ENCODE results near the gene DPP7.
A peak's percentile ranks its signal among the peaks of the same experiment; 100 is the strongest.
"Not testable (repeated sequence)": the region's sequence is repeated elsewhere in the genome, so short reads cannot be mapped to it uniquely, and the experiment has no call there.

DPP7 gene

DNA sequence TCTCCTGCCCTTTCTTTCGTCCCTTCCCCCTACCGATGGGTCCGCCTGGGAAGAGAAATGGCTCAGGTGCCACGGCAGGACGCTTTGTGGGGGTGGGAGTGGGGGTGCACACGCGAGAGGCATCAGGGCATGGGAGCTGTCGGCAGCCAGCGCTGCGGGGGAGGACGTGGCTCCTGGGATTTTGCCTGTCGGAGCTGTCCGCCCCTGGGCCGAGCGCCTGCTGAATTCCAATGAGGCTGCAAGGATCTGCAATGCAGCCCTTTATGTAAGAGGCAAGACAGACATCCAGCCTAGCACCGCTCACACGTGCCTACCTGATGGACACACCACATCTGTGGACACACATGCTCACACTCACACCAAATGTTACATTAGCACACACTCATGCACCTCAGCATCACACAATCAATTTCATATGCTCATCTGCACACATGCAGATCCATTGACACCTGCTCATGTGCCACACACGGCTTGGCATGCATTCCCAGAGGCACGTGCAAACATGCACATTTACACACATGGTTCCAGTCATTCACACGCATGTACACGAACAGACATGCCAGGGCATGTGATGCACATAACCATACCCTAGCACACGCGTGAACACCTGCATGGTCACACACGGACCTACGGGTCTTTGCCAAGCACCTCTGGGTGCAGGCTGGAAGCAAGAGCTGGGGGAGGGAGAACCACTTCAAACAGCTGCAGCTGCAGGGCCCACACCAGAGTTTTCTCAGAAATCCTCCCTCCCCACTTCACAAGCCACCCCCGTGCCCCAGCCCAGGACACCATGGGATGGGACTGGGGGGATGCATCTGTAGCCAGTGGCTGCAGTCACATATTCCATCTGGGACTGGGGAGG is 25.8 kb upstream of the DPP7 start:
- Mint-ChIP-seq H3K27ac (peak overlapping the region; percentile 34), H3K27me3 (peaks cover 26% of the 10 kb centered on the region), H3K4me1 (ENCODE audit: low read depth) (peaks cover 2% of the 10 kb centered on the region), H3K36me3 (peaks cover 2% of the 10 kb centered on the region), H3K9me3 (ENCODE audit: low read depth) (no peaks in the 10 kb centered on the region), H3K4me3 (peak overlapping the region; percentile 4)

DNA sequence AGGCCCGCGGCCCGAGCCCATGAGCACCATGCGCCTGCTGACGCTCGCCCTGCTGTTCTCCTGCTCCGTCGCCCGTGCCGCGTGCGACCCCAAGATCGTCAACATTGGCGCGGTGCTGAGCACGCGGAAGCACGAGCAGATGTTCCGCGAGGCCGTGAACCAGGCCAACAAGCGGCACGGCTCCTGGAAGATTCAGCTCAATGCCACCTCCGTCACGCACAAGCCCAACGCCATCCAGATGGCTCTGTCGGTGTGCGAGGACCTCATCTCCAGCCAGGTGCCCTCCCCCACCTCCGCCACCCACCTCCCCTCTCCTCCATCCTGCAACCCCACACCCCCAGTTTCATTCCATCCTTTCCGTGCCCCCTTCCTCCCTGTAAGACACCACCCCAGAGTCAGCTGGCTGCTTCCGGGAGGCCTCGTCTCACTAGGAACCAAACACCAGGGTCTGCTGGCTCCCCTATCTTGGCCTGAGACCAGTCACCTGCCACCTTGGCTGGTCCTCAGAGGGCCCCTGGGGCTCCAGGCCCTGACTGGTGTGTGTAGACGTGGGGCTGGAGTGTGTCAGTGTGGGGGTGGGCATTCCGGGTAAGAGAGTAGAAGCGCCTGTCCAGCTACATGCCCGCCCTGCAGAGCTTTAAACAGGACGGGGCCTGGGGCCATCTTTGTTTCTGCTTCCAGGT is 25.1 kb upstream of the DPP7 start:
- H3K4me1 Mint-ChIP-seq (ENCODE audit: low read depth), result peaks cover 2% of the 10 kb centered on the region

DNA sequence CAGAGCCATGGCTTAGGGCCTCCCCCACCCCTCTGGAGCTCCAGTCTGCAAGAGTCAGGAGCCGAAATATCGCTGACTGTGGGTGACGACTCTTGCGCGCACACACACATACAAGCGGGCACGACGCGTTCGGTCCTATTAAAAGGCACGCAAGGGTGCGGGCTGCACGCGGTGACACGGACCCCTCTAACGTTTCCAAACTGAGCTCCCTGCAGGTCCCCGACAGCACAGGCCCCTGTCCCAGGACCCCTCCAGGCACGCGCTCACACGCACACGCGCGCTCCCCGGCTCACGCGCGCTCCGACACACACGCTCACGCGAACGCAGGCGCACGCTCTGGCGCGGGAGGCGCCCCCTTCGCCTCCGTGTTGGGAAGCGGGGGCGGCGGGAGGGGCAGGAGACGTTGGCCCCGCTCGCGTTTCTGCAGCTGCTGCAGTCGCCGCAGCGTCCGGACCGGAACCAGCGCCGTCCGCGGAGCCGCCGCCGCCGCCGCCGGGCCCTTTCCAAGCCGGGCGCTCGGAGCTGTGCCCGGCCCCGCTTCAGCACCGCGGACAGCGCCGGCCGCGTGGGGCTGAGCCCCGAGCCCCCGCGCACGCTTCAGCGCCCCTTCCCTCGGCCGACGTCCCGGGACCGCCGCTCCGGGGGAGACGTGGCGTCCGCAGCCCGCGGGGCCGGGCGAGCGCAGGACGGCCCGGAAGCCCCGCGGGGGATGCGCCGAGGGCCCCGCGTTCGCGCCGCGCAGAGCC is 24.4 kb upstream of the DPP7 start, which contains the start of gene GRIN1:
Gene GRIN1, plus strand, starts transcription at position 433 of the 746 bp plus-strand sequence. CDS start 333 bp downstream, outside the sequence.
- Mint-ChIP-seq H3K27ac (no peak within 1 kb of the TSS), H3K4me3 (no peak within 1 kb of the TSS), H3K4me1 (ENCODE audit: low read depth) (peaks cover 2% of the 10 kb centered on the region), H3K27me3 (peaks cover 26% of the 10 kb centered on the region), H3K36me3 (peaks cover 2% of the 10 kb centered on the region), H3K9me3 (ENCODE audit: low read depth) (no peaks in the 10 kb centered on the region)

More for the DNA sequence above, 25.1 kb upstream of the DPP7 start:
- H3K9me3 Mint-ChIP-seq (ENCODE audit: low read depth), result no peaks in the 10 kb centered on the region
- H3K27ac Mint-ChIP-seq, result no peak overlapping the region
- peaks cover 28% of the 10 kb centered on the region for H3K27me3 Mint-ChIP-seq
- H3K36me3 Mint-ChIP-seq, result peaks cover 2% of the 10 kb centered on the region
- no peak overlapping the region for H3K4me3 Mint-ChIP-seq

DNA sequence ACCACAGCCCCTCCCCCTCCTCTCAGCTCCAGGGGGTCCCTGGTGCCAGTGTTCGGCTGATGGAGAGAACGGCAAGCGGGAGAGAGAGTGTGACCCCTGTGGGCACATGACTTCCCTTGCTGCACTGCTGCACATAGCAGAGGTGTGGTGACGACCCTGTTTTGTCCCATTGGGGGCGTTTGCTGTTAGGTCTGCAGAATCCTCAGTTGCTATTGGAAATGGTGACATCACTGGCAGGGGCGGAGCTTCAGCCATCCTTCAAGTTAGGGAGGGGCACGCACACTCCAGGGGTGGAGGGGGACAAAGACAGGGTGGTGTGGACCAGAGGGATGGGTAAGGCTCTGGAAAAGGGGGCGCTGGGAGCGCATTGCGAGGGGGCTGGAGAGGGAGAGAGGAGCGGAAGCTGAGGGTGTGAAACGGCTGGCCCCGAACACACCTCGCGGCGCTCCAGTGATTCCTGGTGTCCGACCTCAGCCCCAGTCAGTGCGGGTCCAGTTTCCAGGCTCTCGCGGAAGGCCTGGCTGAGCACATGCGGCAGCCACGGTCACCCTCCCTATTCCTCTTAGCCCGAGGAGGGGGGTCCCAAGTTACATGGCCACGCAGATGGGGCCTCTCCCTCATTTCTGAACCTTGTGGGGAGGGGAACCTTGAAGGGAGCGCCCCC is 23.7 kb upstream of the DPP7 start:
- no peak overlapping the region for H3K4me3 Mint-ChIP-seq
- no peak overlapping the region for H3K27ac Mint-ChIP-seq
- peaks cover 2% of the 10 kb centered on the region for H3K4me1 Mint-ChIP-seq (ENCODE audit: low read depth)
- peaks cover 2% of the 10 kb centered on the region for H3K36me3 Mint-ChIP-seq
- H3K27me3 Mint-ChIP-seq, result peaks cover 27% of the 10 kb centered on the region
- no peaks in the 10 kb centered on the region for H3K9me3 Mint-ChIP-seq (ENCODE audit: low read depth)

DNA sequence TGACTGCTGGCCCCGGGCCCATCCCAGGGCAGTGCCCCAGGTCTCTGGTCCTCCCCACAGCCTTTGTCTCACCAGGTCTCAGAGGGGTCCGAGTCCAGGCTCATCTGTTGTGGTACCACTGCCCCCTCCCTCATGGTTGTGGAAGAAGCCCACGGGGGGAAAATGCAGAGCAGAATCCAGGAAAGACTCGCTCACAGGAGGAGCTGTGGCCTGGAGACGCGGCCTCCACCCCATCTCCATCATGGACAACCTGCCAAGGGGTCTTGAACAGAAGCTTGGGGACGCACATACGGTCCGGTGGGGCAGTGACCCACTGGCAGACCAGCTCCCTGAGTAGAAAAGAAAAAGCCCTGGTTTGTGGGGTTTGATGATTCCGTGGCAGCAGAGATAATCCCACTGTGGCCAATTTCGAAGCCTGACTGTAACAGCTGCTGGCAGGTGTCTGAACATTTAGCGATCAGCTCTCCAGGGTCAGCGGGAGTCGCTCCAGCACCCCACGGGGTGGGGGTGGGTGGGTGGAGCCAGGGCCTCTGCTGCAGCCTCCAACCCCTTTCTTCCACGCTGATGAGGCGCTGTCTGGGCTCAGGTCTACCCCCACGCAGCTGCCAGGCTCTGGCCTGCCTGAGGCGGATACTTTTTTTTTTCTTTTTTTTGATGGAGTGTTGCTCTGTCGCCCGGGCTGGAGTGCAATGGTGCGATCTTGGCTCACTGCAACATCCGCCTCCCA is 22.5 kb upstream of the DPP7 start:
- Mint-ChIP-seq H3K27me3 (peaks cover 25% of the 10 kb centered on the region), H3K27ac (no peak overlapping the region), H3K36me3 (peaks cover 4% of the 10 kb centered on the region), H3K4me3 (no peak overlapping the region), H3K4me1 (ENCODE audit: low read depth) (peaks cover 2% of the 10 kb centered on the region), H3K9me3 (ENCODE audit: low read depth) (no peaks in the 10 kb centered on the region)

DNA sequence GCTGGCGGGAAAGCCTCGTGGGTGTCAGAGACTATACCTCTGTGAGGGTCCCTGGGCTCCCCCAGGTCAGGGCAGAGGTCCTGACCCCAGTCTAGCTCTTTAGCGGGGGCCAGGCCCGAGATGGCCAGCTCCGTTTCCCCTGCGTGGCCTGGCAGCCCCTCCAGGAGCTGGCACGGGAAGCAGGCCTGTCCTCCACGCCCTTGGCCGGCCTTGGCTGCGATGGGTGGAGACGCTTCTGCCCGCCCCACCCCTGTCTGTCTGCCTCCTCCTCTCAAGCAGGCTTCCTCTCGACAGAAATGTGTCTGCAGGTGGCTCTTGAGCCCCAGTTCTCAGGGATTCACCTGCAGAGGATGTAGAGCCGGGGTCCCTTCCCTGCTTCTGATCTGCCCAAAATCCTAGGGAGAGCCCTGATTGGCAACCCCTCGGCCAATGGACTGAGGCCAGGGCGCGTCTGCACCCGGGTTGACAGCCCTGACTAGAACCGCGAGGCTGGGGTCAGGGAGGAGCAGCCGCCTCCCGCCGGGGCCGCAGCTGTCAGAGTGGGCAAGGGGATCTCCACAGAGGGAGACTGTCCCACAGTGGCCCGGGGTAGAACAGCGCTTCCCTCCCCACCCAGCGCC is 21.8 kb upstream of the DPP7 start:
- peaks cover 2% of the 10 kb centered on the region for H3K4me1 Mint-ChIP-seq (ENCODE audit: low read depth)
- H3K27ac Mint-ChIP-seq, result no peak overlapping the region
- peaks cover 4% of the 10 kb centered on the region for H3K36me3 Mint-ChIP-seq
- H3K4me3 Mint-ChIP-seq, result no peak overlapping the region
- H3K27me3 Mint-ChIP-seq, result peaks cover 21% of the 10 kb centered on the region
- H3K9me3 Mint-ChIP-seq (ENCODE audit: low read depth), result no peaks in the 10 kb centered on the region

DNA sequence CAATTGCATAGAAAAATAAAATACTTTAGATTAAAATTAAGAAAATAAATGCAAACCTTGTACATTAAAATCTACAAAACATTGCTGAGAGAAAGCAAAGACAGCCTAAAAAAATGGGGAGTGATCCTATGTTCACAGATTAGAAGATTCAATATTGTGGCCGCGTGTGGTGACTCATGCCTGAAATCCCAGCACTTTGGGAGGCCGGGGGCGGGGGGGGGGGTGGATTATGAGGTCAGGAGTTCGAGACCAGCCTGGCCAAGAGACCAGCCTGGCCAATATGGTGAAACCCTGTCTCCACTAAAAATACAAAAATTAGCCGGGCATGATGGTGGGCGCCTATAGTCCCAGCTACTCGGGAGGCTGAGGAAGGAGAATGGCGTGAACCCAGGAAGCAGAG is 20.6 kb upstream of the DPP7 start:
- not testable (repeated sequence) for H3K27ac Mint-ChIP-seq; H3K4me1 Mint-ChIP-seq (ENCODE audit: low read depth); H3K9me3 Mint-ChIP-seq (ENCODE audit: low read depth); H3K4me3 Mint-ChIP-seq; H3K36me3 Mint-ChIP-seq
- peaks cover 17% of the 10 kb centered on the region for H3K27me3 Mint-ChIP-seq

DNA sequence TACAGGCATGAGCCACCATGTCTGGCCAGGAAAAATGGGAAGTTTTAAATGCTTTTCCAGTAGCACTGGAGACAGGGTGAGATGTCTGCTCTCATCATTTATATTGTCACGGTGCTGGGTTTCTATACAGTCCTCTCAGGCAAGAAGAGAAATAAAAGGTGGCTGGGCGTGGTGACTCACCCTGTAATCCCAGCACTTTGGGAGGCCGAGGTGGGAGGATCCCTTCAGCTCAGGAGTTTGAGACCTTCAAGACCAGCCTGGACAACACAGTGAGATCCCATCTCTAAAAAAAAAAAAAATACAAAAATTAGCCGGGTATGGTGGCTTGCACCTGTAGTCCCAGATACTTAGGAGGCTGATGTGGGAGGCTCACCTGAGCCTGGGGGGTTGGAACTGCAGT is 19.7 kb upstream of the DPP7 start:
- peaks cover 1% of the 10 kb centered on the region for H3K4me1 Mint-ChIP-seq (ENCODE audit: low read depth)
- no peak overlapping the region for H3K4me3 Mint-ChIP-seq
- H3K36me3 Mint-ChIP-seq, result peaks cover 2% of the 10 kb centered on the region
- no peak overlapping the region for H3K27ac Mint-ChIP-seq
- H3K27me3 Mint-ChIP-seq, result peaks cover 13% of the 10 kb centered on the region
- H3K9me3 Mint-ChIP-seq (ENCODE audit: low read depth), result no peaks in the 10 kb centered on the region

DNA sequence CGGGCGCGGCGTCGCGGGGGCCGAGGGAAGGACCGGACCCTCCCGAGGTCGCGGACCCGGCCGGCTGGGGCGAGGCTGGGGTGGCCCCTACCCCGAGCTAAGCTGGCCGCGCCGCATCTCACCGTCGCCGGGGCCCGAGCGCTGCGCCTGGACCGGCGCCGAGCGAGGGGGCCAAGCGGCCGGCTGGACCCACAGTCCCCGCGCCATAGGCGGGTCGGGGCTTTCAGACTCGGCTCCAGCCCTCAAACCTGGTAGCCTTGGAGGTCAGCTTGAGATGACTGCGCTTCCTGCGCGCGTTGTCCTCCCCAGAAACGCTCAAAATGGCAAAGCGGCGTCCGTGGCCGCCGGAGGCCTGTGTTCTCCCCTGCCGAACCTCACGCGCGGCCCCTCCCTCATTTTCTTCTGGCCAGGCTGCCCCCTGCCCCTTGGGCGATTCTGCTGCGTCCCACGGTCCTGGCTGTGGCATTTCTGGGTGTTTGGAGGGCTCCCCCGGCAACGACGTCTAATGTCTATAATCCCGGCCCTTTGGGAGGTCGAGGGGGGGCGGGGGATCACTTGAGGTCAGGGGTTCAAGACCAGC is 15.7 kb upstream of the DPP7 start:
- Mint-ChIP-seq H3K36me3 (peaks cover 2% of the 10 kb centered on the region), H3K4me1 (ENCODE audit: low read depth) (peaks cover 27% of the 10 kb centered on the region), H3K27ac (peak overlapping the region; percentile 64), H3K27me3 (peaks cover 4% of the 10 kb centered on the region), H3K9me3 (ENCODE audit: low read depth) (no peaks in the 10 kb centered on the region), H3K4me3 (peak overlapping the region; percentile 81)

DNA sequence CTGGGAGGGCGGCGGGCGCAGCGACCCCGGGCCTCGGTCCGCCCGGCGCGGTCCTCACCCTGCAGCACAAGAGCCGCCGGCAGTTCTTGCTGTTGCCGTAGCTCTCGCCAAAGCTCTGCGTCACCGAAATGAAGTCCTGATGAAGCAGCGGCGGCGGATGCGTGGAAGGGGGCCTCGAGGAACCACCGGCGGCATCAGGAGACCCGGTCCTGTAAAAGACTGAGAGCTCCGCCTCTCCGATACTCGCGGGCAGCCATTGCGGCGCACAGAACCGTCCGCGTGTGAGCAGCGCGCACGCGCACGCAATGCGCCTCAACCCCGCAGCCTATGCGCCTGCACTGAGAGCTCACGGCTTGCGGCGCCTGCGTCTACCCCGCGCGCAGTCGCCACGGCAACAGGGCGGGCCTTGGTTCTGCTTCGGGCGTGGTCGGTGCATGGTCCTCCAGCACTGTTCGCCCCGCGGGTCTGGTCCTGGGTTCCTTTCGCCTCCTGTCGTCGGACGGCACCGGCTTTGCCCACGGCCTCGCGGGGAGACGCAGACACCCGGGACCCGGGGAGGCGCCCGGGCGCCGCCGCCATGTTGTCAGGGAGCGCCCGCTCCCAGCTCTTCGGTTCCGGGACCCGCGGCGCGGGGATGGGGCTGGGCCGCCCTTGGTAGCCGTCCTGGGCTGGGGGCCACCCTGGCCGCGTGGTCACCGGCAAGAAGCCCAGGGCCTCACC is 15.1 kb upstream of the DPP7 start:
- Mint-ChIP-seq H3K4me1 (ENCODE audit: low read depth) (peaks cover 27% of the 10 kb centered on the region), H3K36me3 (peaks cover 2% of the 10 kb centered on the region), H3K9me3 (ENCODE audit: low read depth) (no peaks in the 10 kb centered on the region), H3K27ac (peak overlapping the region; percentile 83), H3K4me3 (peak overlapping the region; percentile 88), H3K27me3 (peaks cover 3% of the 10 kb centered on the region)

DNA sequence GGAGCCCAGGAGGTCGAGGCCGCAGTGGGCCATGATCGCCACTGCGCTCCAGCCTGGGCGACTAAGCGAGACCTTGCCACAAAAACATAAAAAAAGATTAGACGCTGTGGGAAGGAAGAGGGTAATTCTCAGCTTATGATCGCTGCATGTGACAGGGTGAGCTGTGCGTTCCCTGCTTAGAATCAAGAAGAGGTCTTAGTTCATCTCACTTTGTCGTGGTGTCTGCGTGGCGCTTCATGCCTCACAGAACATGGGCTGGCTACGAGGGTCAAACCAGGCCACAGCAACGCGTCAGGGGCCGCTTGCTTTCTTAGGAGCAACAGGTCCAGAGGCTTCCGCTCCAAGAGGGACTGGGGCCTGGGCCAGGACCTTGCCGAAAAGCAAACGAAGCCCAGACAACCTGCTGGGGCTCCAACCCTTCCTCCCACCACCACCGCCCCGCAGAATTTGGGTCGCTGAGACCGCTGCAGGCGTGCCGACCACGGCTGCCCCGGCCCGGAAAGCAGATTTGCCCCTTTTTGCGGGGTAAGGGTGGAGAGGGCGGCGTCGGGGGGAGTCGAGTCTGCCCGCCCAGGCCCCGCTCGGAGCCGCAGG is 14.4 kb upstream of the DPP7 start:
- Mint-ChIP-seq H3K9me3 (ENCODE audit: low read depth) (no peaks in the 10 kb centered on the region), H3K27ac (peak overlapping the region; percentile 92), H3K4me3 (peak overlapping the region; percentile 95), H3K27me3 (peaks cover 3% of the 10 kb centered on the region), H3K4me1 (ENCODE audit: low read depth) (peaks cover 27% of the 10 kb centered on the region), H3K36me3 (peaks cover 2% of the 10 kb centered on the region)

DNA sequence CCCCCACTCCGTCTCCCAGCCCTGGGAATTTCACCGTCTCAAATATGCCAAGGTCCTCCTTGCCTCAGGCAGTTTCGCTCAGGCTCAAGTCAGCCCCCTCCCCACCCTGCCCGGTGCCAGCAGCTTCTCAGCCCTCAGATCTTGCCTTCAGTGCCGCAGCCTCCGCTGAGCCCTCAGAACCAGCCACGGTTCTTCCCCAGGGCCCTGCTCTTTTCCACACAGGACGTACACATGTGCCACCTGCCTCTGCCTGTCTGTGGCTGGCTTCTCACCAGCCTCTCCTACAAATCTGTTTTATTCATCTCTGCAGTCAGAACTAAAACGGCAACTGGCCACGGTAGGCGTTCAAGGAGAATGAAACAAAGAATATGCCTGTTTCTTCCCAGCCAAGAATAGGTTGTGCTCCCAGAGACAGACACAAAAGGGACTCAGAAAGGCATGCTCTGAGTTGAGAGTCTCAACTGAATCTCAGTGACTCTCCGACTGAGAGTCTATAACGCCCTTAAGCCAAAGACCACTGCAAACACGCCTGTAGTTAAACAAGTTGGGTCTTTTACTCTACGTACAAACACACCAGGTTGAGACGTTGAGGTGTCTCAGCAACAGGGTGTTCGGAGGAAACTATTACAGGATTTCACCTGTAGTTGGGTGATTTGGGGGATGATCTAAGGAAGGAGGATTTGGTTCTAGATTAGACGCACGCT is 13.8 kb upstream of the DPP7 start:
- Mint-ChIP-seq H3K9me3 (ENCODE audit: low read depth) (no peaks in the 10 kb centered on the region), H3K4me1 (ENCODE audit: low read depth) (peaks cover 28% of the 10 kb centered on the region), H3K36me3 (peaks cover 2% of the 10 kb centered on the region), H3K4me3 (peak overlapping the region; percentile 95), H3K27ac (peak overlapping the region; percentile 92), H3K27me3 (peaks cover 3% of the 10 kb centered on the region)

Measured in activated naive CD8-positive, alpha-beta T cell (primary cell).